GM18498 (cell line): ENCODE results near the gene STX2.
"Not testable (repeated sequence)": the region's sequence is repeated elsewhere in the genome, so short reads cannot be mapped to it uniquely, and the experiment has no call there.

Source experiments
- ATAC-seq: cut with Tn5 transposase; IDR thresholded peaks from one replicate; pipeline ENCODE4 v1.9.1; 2021; ENCODE audit warnings: mild to moderate bottlenecking, moderate library complexity; ENCODE audit not compliant: unreplicated experiment

Gene STX2

GRCh38 chr12:130768120-130768519 is 70.9 kb downstream of the STX2 start:
- no peak for ATAC-seq

GRCh38 chr12:130766470-130766869 is 72.6 kb downstream of the STX2 start:
- no peak for ATAC-seq

GRCh38 chr12:130765186-130765659 is 73.8 kb downstream of the STX2 start:
- no peak for ATAC-seq

GRCh38 chr12:130764475-130765185 is 74.4 kb downstream of the STX2 start:
- no peak for ATAC-seq

GRCh38 chr12:130764073-130764472 is 75.0 kb downstream of the STX2 start:
- ATAC-seq: no peak

GRCh38 chr12:130762319-130762675 is 76.8 kb downstream of the STX2 start:
- ATAC-seq: no peak

- ATAC-seq: peak; percentile 63
Observed at GRCh38 chr12:130761537-130762318, 77.3 kb downstream of the STX2 start.

GRCh38 chr12:130754234-130754901 is 84.7 kb downstream of the STX2 start:
- no peak for ATAC-seq

- no peak for ATAC-seq
Observed at GRCh38 chr12:130752692-130753230, 86.3 kb downstream of the STX2 start.

- ATAC-seq: not testable (repeated sequence)
Observed at GRCh38 chr12:130752037-130752436, 87.0 kb downstream of the STX2 start.

GRCh38 chr12:130748786-130749185 is 90.3 kb downstream of the STX2 start:
- no peak for ATAC-seq

GRCh38 chr12:130747867-130748740 is 90.9 kb downstream of the STX2 start:
- peak; percentile 89 for ATAC-seq

- ATAC-seq: no peak
Observed at GRCh38 chr12:130746546-130746945, 92.5 kb downstream of the STX2 start.

GRCh38 chr12:130745921-130746320 is 93.1 kb downstream of the STX2 start:
- no peak for ATAC-seq

- ATAC-seq: no peak
Observed at GRCh38 chr12:130744274-130744673, 94.8 kb downstream of the STX2 start.

- ATAC-seq: no peak
Observed at GRCh38 chr12:130743606-130744005, 95.4 kb downstream of the STX2 start.

GRCh38 chr12:130743176-130743575 is 95.9 kb downstream of the STX2 start:
- ATAC-seq: no peak

GRCh38 chr12:130742716-130743115 is 96.3 kb downstream of the STX2 start:
- no peak for ATAC-seq

GRCh38 chr12:130742112-130742511 is 96.9 kb downstream of the STX2 start:
- no peak for ATAC-seq
